Suprapubic skin (tissue), 4 donors: ENCODE measurements around the gene CHSY1. TPM values are rescaled to one million over a fixed set of nuclear protein-coding genes. Genes with fewer than 3 reads are reported as not detected.

Source experiments
- DNase-seq, 2 donors: peaks; one replicate each; pipeline ENCODE4 v3.0.0-alpha.2; 2019; ENCODE audit warnings: low spot score in 2 of 2
- H3K27ac ChIP-seq: fragments of 200-600 bp; sonication (generic); one replicate; pipeline ENCODE4 v1.5.1; 2019
- H3K27me3 ChIP-seq: fragments of 200-600 bp; sonication (generic); one replicate; pipeline ENCODE4 v1.5.1; 2019
- H3K36me3 ChIP-seq: fragments of 200-600 bp; sonication (generic); one replicate; pipeline ENCODE4 v1.5.1; 2019
- H3K4me1 ChIP-seq: fragments of 200-600 bp; sonication (generic); one replicate; pipeline ENCODE4 v1.5.1; 2019
- H3K4me3 ChIP-seq: fragments of 200-600 bp; sonication (generic); one replicate; pipeline ENCODE4 v1.5.1; 2019; ENCODE audit warnings: mild to moderate bottlenecking
- H3K9me3 ChIP-seq: fragments of 200-600 bp; sonication (generic); one replicate; pipeline ENCODE4 v1.5.1; 2019
- CTCF ChIP-seq, 2 donors: fragments of 200-600 bp in 1 of 2; fragments of 450-650 bp in 1 of 2; sonication (generic) in 1 of 2; IDR thresholded peaks; one replicate each; pipeline ENCODE4 v1.5.1; 2016 to 2019; ENCODE audit warnings: antibody characterized with exemption in 2 of 2, mild to moderate bottlenecking in 1 of 2, moderate library complexity in 1 of 2
- EP300 ChIP-seq: sonication (generic); formaldehyde crosslinking; IDR thresholded peaks from one replicate; pipeline ENCODE4 v1.6.1; 2017; ENCODE audit warnings: antibody characterized with exemption
- POLR2A ChIP-seq, 2 donors: fragments of 450-650 bp; IDR thresholded peaks; one replicate each; pipeline ENCODE4 v1.6.1; 2017; ENCODE audit warnings: antibody characterized with exemption in 2 of 2, mild to moderate bottlenecking in 2 of 2, moderate library complexity in 2 of 2
- POLR2AphosphoS5 ChIP-seq, 3 donors: sonication (generic); formaldehyde crosslinking; IDR thresholded peaks; one replicate each; pipeline ENCODE4 v1.6.1; 2017; ENCODE audit warnings: antibody characterized with exemption in 3 of 3
- WGBS: methylation state at CpG from one replicate; pipeline ENCODE4 v1.1.5; 2018; 5-methylcytosine and 5-hydroxymethylcytosine counted together
- total RNA-seq, 4 donors: library from RNA; depleted of rRNA; stranded (reverse); fragments of >200 nt; gene quantifications; one replicate each; pipeline ENCODE4 v1.1.0, GENCODE V29; 2016

CHSY1 gene
- total RNA-seq, 4 donors from 2014 or later: 29.7 to 39.6 (median 30.5) TPM

DNA sequence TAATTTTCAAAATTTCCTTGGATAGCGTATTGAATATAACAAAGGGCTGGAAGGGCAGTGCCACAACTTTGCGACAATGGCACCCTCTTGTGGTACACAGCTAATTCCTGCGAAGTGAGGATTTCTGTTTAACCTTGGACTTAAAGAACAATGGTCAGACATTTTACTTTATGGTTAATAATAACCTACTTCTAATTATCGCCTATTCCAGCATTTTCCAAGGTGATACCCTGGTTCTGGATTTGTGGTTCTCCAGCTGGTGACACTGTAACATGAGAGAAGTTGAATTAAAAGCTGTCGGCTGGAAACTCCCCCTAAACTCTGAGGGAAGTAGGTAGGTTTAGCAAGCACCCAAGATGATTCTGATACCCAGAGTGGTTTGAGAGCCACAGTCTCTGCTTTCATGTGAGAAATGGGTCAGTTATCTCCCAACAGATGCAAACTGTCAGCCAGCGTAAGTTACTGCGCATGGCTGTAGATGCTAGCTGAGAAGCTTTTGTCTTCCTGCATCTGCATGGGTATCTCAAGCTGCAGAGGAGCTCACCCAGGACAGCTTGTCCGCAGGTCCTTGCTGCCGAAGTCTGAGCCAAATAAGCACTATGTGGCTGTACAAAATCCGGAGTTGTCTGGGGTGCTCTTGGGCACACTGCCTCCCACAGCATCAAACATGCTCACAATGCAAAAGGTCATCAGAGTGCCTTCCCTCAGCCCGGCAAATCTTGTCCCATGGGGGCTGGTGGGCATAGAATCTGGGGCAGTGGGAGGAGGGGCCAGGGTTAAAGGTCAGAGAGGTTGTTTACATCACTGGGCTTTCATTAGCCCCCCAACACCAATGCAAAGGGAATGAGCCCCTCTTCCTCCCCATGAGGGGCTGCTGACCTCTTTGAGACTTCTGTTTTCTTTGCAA is 6.6 kb upstream of the CHSY1 start:
- Histone ChIP-seq H3K36me3 (no peaks in the 10 kb centered on the region), H3K4me3 (no peak overlapping the region), H3K27me3 (no peaks in the 10 kb centered on the region), H3K4me1 (no peaks in the 10 kb centered on the region), H3K27ac (no peak overlapping the region), H3K9me3 (no peaks in the 10 kb centered on the region)
- WGBS: 32% methylated on average over 8 of the region's 11 CpGs
- no peak for DNase-seq
- peak; percentile 69 to 89 for TF ChIP-seq CTCF (IDR thresholded peaks at IDR 0.05)
- no peak for TF ChIP-seq POLR2AphosphoS5 (IDR thresholded peaks at IDR 0.05)

DNA sequence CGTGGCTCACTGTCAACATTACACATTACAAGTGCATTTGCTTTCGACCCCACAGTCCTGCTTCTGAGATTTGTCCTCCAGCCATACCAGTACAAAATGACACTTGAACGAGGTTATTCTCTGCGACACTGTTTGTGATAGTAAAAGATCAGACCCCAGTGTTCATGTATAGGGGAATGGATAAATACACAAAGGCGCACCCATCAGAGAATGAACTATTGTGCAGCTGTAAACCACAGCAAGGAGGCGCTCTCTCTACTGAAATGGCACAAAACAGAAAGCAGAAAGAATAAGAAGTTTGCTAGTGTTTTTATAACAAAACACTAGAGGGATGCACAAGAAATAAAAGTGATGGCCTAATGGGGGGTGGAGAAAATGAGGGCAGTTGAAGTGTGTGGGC is 4.9 kb upstream of the CHSY1 start:
- Histone ChIP-seq H3K36me3 (no peaks in the 10 kb centered on the region), H3K4me3 (no peak overlapping the region), H3K27me3 (no peaks in the 10 kb centered on the region), H3K4me1 (peaks cover 10% of the 10 kb centered on the region), H3K9me3 (no peaks in the 10 kb centered on the region), H3K27ac (no peak overlapping the region)
- 88% methylated on average over 6 of the region's 6 CpGs for WGBS
- DNase-seq: no peak
- no peak for TF ChIP-seq EP300
- TF ChIP-seq POLR2AphosphoS5 (IDR thresholded peaks at IDR 0.05): no peak
- no peak for TF ChIP-seq POLR2A (IDR thresholded peaks at IDR 0.05)

- H3K27me3 ChIP-seq: no peaks in the 10 kb centered on the region
- TF ChIP-seq CTCF (IDR thresholded peaks at IDR 0.05) (no peak), POLR2A (IDR thresholded peaks at IDR 0.05) (no peak), EP300 (no peak), POLR2AphosphoS5 (IDR thresholded peaks at IDR 0.05) (no peak)
- DNase-seq: no peak
- no peak overlapping the region for H3K27ac ChIP-seq
- WGBS: 56% methylated on average over 8 of the region's 8 CpGs
- no peaks in the 10 kb centered on the region for H3K36me3 ChIP-seq
- no peak overlapping the region for H3K4me3 ChIP-seq
- peaks cover 10% of the 10 kb centered on the region for H3K4me1 ChIP-seq
- no peaks in the 10 kb centered on the region for H3K9me3 ChIP-seq
Measured at GRCh38 chr15:101255615-101256241, 3.9 kb upstream of the CHSY1 start.

- no peak for TF ChIP-seq POLR2A (IDR thresholded peaks at IDR 0.05)
- WGBS: 68% methylated on average over 5 of the region's 5 CpGs
- Histone ChIP-seq H3K36me3 (no peaks in the 10 kb centered on the region), H3K27me3 (no peaks in the 10 kb centered on the region), H3K9me3 (no peaks in the 10 kb centered on the region), H3K27ac (no peak overlapping the region), H3K4me1 (peaks cover 16% of the 10 kb centered on the region), H3K4me3 (no peak overlapping the region)
- DNase-seq: no peak
Measured at GRCh38 chr15:101255051-101255395, 3.2 kb upstream of the CHSY1 start.

DNA sequence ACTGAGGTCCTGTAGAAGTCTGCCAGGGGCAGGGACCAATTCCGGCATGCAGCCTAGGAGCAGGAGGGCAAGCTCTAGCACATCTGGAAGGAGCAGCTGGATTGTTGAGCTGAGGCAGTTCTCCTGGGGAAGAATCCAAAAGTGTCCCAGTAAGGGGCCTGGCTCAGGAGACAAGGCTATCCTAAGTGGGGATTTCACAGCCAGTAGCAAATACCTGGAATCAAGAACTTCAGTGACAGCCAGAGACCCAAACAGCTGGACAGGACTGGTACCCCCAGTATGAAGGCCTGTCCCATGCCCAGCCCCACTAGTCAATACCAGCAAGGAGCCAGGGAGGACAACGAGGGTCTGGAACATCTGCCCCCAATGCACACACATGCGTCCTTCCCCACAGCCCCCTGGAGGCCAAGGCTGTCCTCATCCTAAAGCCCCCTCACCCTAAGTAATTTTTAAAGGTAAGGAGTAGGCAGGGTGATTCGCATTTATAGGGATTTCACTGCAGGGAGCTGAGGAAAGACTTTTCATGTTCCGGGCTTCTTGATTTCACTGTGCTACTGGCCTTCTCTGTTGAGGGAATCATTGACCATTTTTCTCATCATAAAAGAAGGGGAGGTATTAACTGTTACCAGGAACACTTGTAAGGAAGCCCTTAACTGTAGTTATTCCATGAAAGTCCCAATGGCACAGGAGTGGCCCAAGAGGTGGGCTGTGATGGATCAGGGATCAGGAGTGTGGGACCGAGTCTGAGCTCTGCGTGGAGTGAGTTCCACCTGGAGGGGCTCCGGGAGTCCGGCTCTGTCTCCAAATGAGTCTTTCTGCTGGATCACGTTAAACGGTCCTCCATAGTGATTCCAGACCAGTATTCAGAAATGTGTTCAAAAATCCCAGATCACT is 2.6 kb upstream of the CHSY1 start:
- no peak for DNase-seq
- H3K4me1 ChIP-seq: peaks cover 22% of the 10 kb centered on the region
- H3K27me3 ChIP-seq: no peaks in the 10 kb centered on the region
- no peak overlapping the region for H3K4me3 ChIP-seq
- no peak for TF ChIP-seq EP300
- TF ChIP-seq CTCF (IDR thresholded peaks at IDR 0.05): no peak
- TF ChIP-seq POLR2AphosphoS5 (IDR thresholded peaks at IDR 0.05): no peak
- no peak for TF ChIP-seq POLR2A (IDR thresholded peaks at IDR 0.05)
- H3K27ac ChIP-seq: no peak overlapping the region
- 86% methylated on average over 11 of the region's 11 CpGs for WGBS
- no peaks in the 10 kb centered on the region for H3K36me3 ChIP-seq
- H3K9me3 ChIP-seq: no peaks in the 10 kb centered on the region
